Hepatocyte (in vitro differentiated cells): ENCODE data around the gene ASPDH.

Experiments
- CTCF ChIP-seq: fragments of 200-600 bp; sonication (generic); IDR thresholded peaks from 2 replicates; pipeline ENCODE4 v1.5.1; 2016; ENCODE audit warnings: antibody characterized with exemption, mild to moderate bottlenecking; ENCODE audit not compliant: poor library complexity
- EZH2 ChIP-seq: fragments of 200-600 bp; sonication (generic); IDR thresholded peaks from 2 replicates; pipeline ENCODE4 v1.6.1; 2016; ENCODE audit warnings: antibody characterized with exemption, mild to moderate bottlenecking, borderline replicate concordance
- EZH2phosphoT487 ChIP-seq: fragments of 200-600 bp; sonication (generic); IDR thresholded peaks from one replicate; pipeline ENCODE4 v1.6.1; 2018; ENCODE audit warnings: antibody characterized with exemption, mild to moderate bottlenecking, low read depth, moderate library complexity; ENCODE audit not compliant: unreplicated experiment, severe bottlenecking

DNA sequence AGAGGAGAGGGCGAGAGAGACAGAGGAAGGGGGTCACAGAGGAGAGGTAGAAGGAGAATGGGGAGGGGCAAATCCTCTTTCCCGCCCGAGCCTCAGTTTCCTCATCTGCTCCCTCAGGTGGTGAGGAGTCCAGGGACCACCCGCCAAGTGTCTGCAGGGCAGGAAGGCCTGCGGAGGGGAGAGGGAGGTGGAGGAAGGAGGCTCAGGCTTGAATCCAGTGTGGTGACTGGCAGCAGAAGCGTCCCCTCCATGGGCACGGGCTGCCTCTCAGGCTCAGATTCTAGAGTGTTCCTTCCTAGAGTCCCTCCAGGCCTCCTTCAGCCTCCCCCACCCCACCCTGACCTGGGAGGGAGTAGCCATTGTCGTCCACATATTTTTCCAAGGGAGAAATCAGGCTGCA is 20.5 kb downstream of the ASPDH start:
- no peak for TF ChIP-seq CTCF
- no peak for TF ChIP-seq EZH2
- no peak for TF ChIP-seq EZH2phosphoT487
